ENCODE data around the gene FMR1.

Gene FMR1

GRCh38 chrX:147917700-147918695, 6.3 kb downstream of the FMR1 start:
- DNase-seq, result no peak

- no peak for DNase-seq
These were observed 8.5 kb downstream of the FMR1 start for GRCh38 chrX:147920161-147920666.

- no peak for DNase-seq
These were observed 11.9 kb downstream of the FMR1 start for GRCh38 chrX:147923605-147924004.

- no peak for DNase-seq
These were observed 15.5 kb downstream of the FMR1 start for GRCh38 chrX:147927256-147927655.

GRCh38 chrX:147933815-147934214, 22.1 kb downstream of the FMR1 start:
- DNase-seq, result no peak

GRCh38 chrX:147935156-147935758, 23.5 kb downstream of the FMR1 start:
- no peak for DNase-seq

GRCh38 chrX:147945286-147945685, 33.6 kb downstream of the FMR1 start:
- DNase-seq, result no peak

- DNase-seq, result no peak
These were observed 36.8 kb downstream of the FMR1 start for GRCh38 chrX:147948531-147948930.

- DNase-seq, result no peak
These were observed 38.6 kb downstream of the FMR1 start for GRCh38 chrX:147950352-147950751.

GRCh38 chrX:147953976-147954375, 42.3 kb downstream of the FMR1 start:
- DNase-seq, result no peak

GRCh38 chrX:147957291-147957690, 45.6 kb downstream of the FMR1 start:
- DNase-seq, result no peak

GRCh38 chrX:147958291-147958690, 46.6 kb downstream of the FMR1 start:
- no peak for DNase-seq

GRCh38 chrX:147960722-147961121, 49.0 kb downstream of the FMR1 start:
- no peak for DNase-seq

GRCh38 chrX:147962476-147962875, 50.8 kb downstream of the FMR1 start:
- DNase-seq, result no peak

- DNase-seq, result no peak
These were observed 67.2 kb downstream of the FMR1 start for GRCh38 chrX:147978931-147979330.

- no peak for DNase-seq
These were observed 69.5 kb downstream of the FMR1 start, which contains the start of gene FMR1NB for GRCh38 chrX:147981038-147981752. Gene FMR1NB, plus strand, starts transcription at chrX:147981337. Its CDS starts 66 bp downstream, at chrX:147981403.

Data from SIG-M5 (cell line).